Renal pelvis (tissue), 4 donors: Measurements from ENCODE around the gene PRPF8. TPM values are rescaled to one million over a fixed set of nuclear protein-coding genes. Genes with fewer than 3 reads are reported as not detected.

Source experiments
- DNase-seq: peaks from one replicate; pipeline ENCODE4 v3.0.0-alpha.2; 2013
- polyA plus RNA-seq, 3 donors: library from polyadenylated mRNA; unstranded; fragments of 120-200 nt; gene quantifications; one replicate each; pipeline ENCODE4 v1.2.1, GENCODE V29; 2013; ENCODE audit not compliant: insufficient read length in 3 of 3

PRPF8 gene
- polyA plus RNA-seq, 3 donors = 307 to 367 (median 333) TPM

GRCh38 chr17:1627982-1628855 lies 56.4 kb downstream of the PRPF8 start, which contains the start of gene SLC43A2:
SLC43A2 (minus strand) TSS chr17:1628834; CDS start chr17:1627874, 960 bp downstream.
- DNase-seq = peak; percentile 89

DNA sequence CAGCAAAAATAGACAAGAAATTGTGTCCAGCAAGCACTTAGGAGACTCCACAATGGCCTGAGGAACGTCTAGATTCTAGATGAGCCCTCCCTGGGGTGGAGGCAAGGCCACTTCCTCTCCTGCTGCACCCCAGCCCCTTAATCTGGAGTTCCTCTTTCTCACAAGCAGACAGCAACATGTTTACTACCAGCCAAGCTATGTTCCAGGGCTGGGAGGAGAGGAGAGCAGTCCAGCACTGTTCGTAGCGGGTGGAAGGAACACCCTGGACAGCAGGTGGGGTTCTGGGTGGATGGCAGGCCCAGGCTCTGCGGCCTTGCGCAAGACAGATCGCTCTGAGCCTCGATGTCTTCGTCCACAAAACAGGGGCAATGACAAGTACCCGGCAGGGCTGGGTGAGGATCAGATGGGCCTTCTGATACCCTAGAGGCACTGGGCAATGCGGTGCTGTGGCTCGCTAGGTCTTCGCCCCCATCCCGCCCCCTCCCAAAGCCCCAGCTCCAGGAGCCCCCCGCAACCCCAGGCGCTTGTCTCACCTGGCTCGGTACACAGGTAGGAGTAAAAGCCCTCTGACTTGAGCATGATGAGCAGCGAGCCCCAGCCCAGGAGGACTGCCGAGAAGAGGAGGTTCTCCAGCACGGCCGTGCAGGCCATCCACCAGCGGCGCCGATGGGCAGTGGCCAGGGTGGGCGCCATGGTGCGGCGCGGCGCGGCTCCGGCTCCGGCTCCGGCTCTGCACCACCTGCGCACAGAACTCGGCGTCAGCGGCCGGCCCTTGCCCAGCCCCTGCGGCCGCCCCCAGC lies 57.3 kb downstream of the PRPF8 start:
- DNase-seq = no peak

GRCh38 chr17:1626333-1626732 lies 58.3 kb downstream of the PRPF8 start:
- DNase-seq = no peak

DNA sequence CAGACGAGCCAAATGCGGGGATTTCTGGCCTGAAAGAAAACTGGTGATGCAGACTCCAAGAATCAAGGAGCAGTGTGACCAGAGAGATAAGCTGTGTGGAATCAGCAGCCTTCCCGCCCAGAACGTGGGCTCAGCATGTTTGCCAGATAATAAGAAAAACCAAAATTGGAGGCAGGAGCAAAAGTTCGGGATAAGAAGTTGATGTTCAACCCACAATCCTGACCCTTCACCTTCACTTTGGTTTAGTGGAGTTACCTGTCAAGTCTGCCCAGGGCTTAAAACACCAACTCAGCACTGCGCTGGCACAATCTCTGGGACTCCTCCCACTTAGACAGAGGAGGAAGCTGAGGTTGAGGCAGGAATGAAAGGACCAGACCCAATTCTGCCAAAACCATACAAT lies 59.1 kb downstream of the PRPF8 start:
- DNase-seq = no peak

- DNase-seq = no peak
These were observed 59.6 kb downstream of the PRPF8 start for GRCh38 chr17:1625053-1625452.

DNA sequence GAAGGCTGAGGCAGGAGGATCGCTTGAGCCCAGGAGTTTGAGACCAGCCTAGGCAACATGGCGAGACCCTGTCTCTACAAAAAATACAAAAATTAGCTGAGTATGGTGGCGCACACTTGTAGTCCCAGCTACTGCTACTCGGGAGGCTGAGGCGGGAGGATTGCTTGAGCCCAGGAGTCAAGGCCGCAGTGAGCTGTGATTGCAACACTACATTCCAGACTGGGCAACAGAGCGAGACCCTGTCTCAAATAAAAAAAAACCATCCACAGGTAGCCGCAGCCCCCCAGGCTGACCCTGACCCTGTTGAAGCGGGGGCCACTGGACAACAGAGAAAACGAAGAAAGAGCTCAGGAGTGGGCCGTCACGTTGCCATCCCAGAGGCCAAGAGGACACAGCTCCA lies 60.0 kb downstream of the PRPF8 start:
- no peak for DNase-seq

DNA sequence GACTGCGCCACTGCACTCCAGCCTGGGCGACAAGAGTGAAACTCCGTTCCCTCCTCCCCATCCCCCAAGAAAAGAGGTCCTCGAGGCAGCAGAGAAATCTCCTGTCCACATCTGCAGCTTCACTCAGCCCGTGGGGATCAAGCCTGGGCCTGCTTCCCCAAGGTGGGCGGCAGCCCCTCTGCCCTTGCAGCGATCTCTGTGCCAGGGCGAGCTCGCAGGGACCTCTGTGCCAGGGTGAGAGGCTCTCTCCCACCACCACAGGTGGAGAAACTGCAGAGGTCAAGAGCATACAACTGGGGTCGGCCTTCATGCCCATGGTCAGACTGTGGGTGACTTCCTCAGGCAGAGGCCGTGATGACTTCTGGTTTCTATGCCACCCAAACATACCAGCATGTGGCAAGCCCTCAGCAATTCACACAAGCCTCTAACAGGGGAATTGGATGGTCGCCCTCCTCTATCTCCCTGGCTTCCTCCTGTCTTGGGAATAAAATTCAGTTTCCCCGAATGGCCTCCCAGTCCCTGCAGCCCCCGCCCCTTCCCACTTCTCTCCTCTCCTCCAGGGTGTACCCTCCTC lies 61.5 kb downstream of the PRPF8 start:
- no peak for DNase-seq

DNA sequence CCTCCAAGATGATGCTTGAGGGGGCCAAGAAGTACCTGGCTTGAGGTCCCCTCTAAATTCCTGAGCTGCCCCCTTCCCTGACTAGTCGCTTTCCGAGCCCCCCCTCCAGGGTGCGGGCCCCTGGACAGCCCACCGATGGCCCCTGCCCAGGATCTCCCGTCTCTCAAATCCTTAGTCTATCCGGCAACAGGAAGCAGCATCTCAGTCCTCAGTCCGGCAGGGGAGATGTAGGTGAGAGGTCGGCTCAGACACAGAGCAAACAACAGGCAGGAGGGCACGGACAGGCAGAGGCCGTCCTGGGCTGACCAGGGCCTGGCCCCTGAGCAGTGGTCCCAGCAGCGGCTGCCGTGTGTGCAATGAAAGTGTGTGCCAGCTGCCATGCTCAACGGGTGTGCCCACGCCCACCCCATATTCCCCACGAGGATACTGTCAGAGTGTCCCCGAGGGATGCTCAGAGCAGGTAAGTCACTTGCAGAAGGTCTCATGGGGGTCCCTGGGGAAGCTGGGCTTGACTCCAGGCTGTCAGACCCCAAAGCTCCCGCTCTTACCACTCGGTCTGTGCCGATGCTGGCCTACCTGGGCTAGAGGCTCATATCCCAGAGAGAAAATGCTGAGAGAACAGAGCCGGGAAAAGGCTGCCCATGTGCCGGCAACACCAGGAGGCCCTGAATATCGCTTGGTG lies 63.3 kb downstream of the PRPF8 start:
- DNase-seq = no peak

- DNase-seq = no peak
These were observed 64.2 kb downstream of the PRPF8 start for GRCh38 chr17:1620486-1620885.

DNA sequence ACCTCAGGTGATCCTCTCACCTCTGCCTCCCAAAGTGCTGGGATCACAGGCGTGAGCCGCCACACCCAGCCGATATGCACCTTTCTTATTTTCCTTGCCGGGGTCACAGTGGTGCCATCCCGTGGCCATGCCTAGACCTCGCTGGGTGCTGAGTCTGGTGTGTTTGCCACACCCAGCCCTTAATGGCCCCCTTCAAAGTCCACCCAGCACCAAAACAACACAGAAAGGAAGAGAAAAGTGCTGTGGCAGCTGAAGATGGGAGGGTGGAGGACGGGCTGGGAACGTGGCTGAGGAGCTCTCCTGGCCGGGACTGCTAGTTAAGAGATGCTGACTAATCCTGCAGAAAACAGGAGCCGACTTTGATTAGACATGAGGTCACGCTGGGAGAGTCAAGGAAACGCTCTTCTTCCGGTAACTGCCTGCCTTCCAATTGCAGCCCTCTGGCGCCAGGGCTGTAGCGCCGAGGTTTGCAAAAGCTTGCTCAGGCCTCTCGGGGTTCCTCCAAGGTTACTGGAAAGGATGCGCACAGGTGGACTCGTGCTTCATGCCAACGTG lies 67.0 kb downstream of the PRPF8 start:
- no peak for DNase-seq

DNA sequence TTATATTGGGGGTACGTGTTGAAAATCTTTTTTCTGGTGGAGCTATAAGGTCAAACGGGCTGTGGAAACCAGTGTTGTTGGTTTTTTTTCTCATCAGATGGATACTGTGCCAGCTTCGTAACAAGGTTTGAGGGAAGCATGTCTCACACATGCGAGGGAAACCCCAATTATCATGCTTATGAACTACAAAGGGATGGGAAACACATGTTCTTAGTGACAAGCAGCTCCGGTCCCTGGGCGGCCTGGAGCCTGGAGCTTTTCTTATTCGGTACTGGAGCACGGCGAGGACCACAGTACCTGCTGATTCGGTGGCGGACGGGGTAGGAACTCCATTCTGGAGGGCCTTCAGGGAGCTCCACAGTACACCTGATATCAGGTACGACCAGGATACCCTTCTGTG lies 68.6 kb downstream of the PRPF8 start:
- DNase-seq = no peak

GRCh38 chr17:1612400-1612799 lies 72.3 kb downstream of the PRPF8 start:
- no peak for DNase-seq

DNA sequence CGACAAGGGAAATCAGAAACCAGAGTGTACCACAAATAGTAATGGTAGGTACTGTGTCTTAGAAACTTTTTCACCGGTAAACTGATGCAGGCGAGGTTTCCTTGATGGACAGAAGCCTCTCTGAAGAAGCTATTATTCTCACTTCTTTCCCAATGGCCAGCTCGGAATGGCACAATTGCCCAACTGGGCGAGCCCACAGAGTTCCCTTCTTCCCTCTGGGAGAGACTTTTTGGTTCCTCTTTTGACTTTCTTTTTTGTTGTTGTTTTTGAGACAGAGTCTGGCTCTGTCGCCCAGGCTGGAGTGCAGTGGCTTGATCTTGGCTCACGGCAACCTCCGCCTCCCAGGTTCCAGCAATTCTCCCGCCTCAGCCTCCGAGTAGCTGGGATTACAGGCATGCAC lies 73.0 kb downstream of the PRPF8 start:
- no peak for DNase-seq

DNA sequence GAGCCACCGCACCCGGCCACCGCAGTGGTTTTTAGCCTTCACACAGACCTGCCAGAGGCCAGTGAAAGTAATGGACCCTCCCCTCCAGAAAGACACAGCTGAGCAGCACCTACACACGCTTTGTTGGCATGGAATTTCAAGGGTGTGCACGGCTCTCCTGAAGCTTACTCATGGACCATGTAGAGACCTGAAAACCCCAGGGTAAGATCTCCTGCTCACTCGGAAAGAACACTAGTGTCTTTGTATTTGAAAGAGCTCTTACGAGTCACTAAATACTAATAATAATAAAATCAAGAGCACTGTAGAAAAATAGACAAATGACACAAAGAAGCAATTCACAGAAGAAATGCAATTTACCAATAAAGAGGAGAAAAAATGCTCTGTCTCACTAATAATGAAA lies 76.0 kb downstream of the PRPF8 start:
- DNase-seq = no peak

- no peak for DNase-seq
These were observed 76.7 kb downstream of the PRPF8 start for GRCh38 chr17:1607971-1608320.

GRCh38 chr17:1606352-1606985 lies 78.2 kb downstream of the PRPF8 start:
- DNase-seq = no peak

GRCh38 chr17:1605681-1606351 lies 78.9 kb downstream of the PRPF8 start:
- DNase-seq = no peak

GRCh38 chr17:1604831-1605528 lies 79.7 kb downstream of the PRPF8 start:
- DNase-seq = no peak

GRCh38 chr17:1601571-1601970 lies 83.1 kb downstream of the PRPF8 start:
- no peak for DNase-seq
